ENCODE data around the gene ASIC4.
A peak's percentile ranks its signal among the peaks of the same experiment; 100 is the strongest.

The ASIC4 gene

DNA sequence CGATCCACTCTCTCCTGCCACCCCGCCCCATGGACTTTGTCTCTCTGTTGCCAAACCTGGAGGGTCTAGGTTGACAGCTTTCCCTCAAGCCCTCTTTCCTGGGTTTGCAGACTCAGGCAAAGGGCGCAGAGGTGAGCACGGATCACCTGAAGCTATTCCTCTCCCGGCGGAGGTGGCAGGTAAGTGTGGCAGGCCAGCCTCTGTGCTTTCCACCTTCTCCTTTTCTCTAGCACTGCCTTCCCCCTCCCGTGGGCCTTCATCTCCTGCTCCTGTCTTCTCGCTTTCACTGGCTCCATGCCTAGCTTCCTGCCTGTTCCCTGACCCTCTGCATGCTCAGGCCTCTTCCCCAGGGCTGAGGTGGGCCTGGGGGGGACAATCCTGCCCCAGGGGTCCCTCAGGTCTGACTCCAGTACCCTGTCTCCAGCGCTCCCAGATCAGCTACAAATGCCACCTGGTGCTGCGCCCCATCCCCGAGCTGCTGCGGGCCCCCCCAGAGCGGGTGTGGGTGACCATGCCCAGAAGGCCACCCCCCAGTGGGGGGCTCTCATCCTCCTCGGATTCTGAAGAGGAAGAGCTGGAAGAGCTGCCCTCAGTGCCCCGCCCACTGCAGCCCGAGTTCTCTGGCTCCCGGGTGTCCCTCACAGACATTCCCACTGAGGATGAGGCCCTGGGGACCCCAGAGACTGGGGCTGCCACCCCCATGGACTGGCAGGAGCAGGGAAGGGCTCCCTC, 31.4 kb upstream of the ASIC4 start:
- no peak for DNase-seq

DNA sequence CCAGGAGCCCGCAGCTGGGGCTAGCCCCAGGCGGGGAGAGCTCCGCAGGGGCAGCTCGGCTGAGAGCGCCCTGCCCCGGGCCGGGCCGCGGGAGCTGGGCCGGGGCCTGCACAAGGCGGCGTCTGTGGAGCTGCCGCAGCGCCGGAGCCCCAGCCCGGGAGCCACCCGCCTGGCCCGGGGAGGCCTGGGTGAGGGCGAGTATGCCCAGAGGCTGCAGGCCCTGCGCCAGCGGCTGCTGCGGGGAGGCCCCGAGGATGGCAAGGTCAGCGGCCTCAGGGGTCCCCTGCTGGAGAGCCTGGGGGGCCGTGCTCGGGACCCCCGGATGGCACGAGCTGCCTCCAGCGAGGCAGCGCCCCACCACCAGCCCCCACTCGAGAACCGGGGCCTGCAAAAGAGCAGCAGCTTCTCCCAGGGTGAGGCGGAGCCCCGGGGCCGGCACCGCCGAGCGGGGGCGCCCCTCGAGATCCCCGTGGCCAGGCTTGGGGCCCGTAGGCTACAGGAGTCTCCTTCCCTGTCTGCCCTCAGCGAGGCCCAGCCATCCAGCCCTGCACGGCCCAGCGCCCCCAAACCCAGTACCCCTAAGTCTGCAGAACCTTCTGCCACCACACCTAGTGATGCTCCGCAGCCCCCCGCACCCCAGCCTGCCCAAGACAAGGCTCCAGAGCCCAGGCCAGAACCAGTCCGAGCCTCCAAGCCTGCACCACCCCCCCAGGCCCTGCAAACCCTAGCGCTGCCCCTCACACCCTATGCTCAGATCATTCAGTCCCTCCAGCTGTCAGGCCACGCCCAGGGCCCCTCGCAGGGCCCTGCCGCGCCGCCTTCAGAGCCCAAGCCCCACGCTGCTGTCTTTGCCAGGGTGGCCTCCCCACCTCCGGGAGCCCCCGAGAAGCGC, 30.6 kb upstream of the ASIC4 start:
- DNase-seq, result no peak

DNA sequence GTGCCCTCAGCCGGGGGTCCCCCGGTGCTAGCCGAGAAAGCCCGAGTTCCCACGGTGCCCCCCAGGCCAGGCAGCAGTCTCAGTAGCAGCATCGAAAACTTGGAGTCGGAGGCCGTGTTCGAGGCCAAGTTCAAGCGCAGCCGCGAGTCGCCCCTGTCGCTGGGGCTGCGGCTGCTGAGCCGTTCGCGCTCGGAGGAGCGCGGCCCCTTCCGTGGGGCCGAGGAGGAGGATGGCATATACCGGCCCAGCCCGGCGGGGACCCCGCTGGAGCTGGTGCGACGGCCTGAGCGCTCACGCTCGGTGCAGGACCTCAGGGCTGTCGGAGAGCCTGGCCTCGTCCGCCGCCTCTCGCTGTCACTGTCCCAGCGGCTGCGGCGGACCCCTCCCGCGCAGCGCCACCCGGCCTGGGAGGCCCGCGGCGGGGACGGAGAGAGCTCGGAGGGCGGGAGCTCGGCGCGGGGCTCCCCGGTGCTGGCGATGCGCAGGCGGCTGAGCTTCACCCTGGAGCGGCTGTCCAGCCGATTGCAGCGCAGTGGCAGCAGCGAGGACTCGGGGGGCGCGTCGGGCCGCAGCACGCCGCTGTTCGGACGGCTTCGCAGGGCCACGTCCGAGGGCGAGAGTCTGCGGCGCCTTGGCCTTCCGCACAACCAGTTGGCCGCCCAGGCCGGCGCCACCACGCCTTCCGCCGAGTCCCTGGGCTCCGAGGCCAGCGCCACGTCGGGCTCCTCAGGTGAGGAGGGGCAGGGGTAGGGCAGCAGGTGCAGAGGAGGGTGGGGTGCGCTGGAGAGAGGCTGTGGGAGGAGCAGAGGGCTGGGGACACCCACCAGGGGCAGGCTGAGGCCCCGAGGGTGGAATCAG, 29.7 kb upstream of the ASIC4 start:
- no peak for DNase-seq

DNA sequence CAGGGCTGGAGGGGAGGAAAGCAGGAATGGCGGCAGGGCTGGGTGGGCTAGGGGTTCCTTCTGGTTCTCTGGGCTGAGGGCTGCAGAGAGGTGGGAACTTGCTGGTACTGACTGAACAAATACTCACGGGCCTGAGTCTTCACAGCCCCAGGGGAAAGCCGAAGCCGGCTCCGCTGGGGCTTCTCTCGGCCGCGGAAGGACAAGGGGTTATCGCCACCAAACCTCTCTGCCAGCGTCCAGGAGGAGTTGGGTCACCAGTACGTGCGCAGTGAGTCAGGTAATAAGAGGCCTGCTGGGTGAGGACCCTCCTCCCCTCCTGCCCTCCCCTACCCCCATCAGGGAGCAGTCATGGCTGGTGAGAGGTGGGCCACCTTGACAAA, 29.1 kb upstream of the ASIC4 start:
- DNase-seq, result no peak

DNA sequence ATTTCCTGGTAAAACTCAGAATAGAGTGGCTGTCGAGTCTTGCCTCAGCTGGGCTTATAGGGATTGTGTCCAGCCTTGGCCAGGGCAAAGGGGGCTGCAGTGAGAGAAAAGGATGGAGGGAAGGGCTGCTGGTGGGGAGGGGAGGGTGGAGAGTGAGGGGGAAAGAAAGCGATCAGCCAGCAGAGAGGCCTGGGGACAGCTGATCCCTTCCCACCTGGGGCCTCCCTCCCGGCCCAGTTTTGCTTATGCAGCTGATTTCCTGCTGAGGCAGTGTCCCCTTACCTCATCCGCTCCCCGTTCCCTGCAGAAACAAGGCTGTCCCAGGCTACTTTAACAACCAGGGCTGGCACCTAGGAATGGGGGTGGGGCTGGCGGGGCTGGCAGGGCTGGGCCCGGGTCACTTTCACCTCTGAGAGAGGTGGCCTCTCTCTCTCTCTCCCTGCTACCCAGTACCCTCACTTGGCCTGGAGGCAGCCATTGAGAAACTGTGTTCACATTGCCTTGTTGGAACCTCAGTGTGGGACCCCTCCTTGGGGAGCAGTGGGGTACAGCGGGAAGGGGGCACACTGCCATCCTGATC, 27.8 kb upstream of the ASIC4 start:
- DNase-seq, result no peak

DNA sequence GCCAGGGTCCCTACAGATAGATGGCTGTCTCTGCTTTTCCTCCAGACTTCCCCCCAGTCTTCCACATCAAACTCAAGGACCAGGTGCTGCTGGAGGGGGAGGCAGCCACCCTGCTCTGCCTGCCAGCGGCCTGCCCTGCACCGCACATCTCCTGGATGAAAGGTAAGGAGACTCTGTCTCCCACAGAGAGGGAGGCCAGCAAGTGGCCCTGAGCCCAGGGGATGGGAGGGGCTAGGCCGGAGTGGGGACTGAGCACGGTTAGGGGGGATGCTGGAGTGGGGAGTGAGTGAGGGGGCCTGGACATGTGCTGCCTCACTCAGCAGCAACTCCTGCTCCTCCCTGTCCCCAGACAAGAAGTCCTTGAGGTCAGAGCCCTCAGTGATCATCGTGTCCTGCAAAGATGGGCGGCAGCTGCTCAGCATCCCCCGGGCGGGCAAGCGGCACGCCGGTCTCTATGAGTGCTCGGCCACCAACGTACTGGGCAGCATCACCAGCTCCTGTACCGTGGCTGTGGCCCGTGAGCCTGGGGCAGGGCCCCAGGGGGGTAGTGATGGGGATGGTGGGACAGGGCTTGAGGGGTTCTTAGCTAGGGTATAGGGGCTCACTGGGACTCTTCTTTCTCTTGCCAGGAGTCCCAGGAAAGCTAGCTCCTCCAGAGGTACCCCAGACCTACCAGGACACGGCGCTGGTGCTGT, 26.0 kb upstream of the ASIC4 start:
- no peak for DNase-seq

DNA sequence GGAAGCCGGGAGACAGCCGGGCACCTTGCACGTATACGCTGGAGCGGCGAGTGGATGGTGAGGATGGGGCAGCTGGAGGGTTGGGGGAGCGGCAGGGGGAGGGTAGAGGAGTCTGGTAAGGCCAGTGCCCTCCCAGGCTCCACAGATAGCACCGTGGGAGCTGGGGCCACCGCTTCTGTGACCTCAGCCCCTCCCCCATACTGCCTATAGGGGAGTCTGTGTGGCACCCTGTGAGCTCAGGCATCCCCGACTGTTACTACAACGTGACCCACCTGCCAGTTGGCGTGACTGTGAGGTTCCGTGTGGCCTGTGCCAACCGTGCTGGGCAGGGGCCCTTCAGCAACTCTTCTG, 25.5 kb upstream of the ASIC4 start:
- DNase-seq, result no peak

DNA sequence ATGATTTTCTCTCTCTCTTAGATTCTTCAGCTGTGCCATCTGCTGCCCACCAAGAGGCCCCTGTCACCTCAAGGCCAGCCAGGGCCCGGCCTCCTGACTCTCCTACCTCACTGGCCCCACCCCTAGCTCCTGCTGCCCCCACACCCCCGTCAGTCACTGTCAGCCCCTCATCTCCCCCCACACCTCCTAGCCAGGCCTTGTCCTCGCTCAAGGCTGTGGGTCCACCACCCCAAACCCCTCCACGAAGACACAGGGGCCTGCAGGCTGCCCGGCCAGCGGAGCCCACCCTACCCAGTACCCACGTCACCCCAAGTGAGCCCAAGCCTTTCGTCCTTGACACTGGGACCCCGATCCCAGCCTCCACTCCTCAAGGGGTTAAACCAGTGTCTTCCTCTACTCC, 25.0 kb upstream of the ASIC4 start:
- no peak for DNase-seq

DNA sequence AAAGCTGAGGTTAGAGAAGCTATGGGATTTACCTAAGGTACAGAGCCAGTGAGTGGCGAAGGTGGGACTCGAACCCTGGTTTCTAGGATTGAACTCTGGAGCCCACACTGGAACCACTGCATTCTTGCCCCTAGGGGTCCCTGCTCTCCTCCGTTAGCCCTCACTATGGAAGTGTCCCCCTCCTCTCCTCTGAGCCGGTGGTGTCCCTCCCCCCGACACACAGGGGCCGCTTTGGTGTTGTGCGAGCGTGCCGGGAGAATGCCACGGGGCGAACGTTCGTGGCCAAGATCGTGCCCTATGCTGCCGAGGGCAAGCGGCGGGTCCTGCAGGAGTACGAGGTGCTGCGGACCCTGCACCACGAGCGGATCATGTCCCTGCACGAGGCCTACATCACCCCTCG, 24.1 kb upstream of the ASIC4 start:
- no peak for DNase-seq

DNA sequence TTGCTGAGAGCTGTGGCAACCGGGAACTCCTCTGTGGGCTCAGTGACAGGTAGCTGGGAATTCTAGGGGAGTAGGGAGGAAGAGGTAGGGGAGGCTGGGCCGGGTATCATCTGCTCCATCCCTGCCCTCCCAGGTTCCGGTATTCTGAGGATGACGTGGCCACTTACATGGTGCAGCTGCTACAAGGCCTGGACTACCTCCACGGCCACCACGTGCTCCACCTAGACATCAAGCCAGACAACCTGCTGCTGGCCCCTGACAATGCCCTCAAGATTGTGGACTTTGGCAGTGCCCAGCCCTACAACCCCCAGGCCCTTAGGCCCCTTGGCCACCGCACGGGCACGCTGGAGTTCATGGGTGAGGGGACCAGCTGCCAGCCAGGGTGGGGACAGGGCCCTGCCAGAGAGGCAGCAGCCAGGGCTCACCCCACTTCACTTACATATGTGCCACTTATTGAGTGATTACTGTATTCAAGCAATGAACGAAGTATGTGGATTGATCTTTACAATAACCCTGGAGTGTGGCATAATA, 23.6 kb upstream of the ASIC4 start:
- DNase-seq, result no peak

DNA sequence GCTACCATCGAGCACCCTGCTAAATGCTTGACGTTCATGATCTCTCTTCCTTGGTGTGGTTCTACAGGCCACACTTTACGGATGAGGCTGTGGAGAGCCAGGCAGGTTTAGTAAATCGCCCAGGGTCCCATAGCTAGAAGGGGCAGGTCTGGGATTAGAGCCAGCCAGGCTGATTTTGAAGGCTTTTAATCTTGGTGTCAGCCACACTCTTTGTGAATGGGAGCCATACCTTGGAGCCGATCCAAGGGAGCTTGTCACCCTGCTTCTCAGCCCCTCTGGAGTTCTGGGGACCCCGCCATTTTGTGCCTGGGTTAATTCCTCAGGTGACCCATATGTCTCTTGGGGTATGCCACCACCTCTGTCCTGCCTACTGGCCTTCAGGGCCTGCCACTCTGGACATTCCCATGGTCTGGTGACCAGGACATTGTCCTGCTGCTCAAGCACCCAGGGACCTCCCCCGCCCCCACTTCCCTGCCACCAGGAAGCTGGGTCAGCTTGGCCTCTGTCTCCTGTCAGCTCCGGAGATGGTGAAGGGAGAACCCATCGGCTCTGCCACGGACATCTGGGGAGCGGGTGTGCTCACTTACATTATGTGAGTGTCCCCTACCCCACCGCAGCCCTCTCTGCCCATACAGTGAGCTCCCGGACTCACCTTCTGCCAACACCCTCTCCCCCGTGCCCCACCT, 22.9 kb upstream of the ASIC4 start:
- DNase-seq, result no peak

DNA sequence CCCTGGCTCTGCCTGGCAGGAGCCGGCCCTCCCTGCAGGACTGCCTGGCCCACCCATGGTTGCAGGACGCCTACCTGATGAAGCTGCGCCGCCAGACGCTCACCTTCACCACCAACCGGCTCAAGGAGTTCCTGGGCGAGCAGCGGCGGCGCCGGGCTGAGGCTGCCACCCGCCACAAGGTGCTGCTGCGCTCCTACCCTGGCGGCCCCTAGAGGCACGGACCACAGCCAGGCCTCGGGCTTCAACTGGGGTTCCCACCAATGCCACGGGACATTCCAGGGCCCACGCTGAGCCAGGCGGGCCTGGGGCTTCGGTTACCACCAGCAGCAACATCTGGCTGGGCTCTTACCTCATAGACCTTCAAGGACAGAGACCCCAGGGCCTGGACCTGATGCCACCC, 21.7 kb upstream of the ASIC4 start:
- no peak for DNase-seq

DNA sequence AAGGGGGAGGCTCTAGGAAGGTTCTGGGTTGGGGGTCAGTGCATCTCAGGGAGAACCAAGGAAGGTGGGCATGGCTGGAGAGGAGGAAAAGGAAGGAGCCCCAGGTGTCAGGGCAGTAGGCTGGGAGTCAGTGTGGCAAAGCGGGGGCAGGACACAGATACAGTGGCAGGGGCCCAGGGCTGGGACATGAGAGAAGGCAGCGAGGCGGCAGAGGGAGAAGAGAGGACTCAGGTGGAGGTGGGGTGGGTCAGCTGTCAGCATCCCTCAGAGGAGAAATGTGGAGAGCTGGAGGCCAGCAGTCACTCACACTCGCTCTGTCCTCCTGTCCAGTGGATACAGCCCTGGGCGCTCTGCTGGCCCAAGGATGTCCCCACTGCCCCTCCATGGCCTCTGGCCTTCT, 21.2 kb upstream of the ASIC4 start:
- DNase-seq, result no peak

DNA sequence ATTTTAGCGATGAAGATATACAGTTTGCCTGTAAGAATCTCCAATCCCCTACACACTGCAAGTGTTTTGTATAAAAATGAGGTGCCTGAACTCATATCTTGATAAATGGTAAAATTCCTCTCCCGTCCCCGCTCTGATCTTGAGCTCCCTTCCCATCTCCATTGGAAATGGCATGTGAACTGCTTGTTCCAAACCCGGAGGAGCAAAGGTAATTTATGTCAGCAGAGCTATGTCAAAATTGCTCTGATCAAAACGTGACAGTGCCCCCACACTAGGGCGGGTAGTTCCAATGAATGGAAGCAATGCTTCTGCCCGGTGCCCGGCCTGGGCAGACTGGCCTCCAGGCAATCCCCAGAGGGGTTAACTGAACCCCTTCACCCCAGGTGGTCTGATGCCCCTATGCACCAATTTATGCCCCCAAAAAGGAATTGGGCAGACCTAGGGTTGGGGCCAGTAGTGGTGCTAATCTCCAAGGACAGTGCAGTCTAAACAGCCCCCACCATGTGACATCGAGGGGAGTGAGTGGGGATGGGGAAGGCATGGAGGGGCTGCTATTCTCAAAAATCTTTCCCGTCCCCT, 19.2 kb upstream of the ASIC4 start:
- DNase-seq, result no peak

DNA sequence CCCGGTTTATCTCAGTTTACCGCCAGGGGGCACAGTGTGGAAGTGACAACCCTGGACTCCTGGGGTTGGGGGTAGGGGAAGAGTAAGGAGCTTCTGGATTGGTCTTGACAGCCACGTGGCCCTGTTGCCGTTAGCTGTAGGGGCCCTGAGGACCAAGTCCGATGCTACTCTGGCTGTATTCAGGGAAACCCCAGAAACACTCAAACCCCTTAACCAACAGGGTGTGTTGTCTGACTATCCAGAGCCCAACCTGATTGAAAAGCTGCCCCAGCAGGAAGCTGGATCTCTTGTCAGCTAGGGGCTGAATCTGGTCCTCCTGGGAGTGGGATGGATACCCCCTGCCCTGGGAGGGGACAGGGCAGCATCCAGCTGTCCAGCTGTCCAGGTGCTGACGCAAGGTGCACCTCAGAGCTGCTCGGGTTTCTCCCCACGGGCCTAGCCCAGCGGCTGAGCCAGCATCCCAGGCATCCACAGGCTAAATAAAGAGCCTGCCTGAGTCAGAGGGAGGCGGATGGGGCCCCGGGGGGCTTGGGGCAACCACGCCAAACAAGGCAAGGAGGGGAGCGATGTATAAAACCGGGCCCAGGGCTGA, 18.7 kb upstream of the ASIC4 start:
- peak; percentile 66 for DNase-seq

DNA sequence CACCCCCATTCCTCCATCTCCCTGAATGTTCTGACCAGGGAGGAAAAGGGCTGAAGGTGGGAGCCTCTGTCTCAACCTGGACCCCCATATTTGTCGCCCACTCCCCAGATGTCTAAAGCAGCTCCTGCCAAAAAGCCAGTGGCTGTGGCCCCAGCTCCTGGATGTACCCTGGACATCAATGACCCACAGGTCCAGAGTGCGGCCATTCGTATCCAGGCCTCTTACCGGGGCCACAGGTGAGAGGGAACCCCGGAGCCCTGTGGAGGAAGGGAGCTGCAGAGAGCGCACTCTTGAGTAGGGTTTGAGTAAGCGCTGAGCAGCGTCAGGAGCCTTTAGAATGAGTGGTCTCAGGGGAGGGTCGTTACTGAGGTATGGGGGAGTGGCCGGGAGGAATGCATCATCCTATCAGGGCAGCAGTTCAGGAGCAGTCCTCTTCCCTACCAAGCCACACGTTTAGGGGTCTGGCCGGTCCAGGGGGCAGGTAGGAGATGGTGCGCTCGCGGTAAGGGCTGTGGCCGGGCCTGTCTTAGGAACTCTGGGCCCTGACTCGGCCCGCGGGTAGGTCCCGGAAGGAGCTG, 17.9 kb upstream of the ASIC4 start:
- no peak for DNase-seq

DNA sequence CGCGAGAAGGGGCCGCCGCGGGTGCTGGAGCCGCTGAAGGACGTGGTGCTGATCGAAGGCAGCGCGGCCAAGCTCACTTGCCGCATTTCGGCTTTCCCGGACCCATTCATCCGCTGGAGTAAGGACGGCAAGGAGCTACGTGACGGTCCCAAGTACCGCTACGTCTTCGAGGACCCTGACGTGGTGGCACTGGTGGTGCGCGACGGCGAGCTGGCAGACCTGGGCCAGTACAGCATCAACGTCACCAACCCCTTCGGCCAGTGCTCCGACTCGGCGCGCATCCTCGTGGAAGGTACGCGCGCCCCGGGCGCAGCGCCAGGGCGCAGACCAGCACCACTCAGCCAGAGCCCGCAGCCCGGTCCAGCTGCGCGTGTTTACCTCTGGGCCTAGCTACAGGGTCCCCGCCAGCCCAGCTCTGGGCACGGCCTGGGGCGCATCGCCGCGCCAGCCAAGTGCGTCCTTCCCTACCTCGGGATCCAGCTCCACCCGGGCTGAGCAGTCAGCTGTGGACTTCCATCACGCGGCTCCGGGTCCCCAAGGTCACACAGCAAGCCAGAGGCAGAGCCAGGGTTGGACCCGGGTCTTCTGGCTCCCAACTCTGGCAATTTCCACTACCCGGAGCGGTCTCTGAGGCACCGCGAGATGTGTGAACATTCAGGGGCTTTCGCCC, 17.3 kb upstream of the ASIC4 start:
- DNase-seq, result no peak

DNA sequence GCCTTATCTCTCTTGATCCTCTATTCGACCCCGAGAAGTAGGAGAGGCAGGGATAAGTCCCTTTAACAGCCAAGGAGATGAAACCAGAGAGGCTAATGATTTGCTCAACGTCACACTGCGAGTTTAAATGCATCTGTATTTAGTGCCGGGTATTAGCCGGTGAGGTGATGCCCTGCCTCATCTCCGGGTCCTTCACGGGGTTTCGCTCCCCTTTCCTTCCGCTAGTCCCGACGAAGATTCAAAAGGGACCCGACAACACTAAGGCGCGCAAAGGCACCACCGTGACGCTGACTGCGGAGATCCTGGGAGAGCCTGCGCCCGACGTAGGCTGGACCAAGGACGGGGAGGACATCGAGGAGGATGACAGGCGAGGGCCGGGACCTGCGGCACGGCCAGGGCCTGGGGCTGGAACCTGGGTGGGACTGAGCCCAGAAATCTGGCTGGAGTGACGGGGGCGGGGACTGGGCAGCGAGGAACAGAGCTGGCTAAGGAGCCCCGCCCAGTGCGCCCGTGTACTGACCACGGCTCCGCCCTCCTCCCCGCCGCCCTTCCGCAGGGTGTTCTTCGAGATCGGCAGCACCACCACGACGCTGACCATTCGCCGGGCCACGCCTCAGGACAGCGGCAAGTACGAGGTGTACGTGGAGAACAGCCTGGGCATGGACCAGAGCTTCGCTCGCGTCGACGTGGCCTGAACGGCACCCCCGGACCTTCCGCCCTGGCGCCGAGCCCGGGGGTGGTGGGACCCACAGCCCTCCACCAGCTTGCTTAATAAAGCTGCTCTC, 16.6 kb upstream of the ASIC4 start:
- no peak for DNase-seq

Measured in stimulated activated CD4-positive, alpha-beta T cell treated with anti-CD3 and anti-CD28 coated beads, Interleukin-1b, Interleukin-23, amount 100 ng/mL, for 48 hours (primary cell).